CD4-positive, CD25-positive, alpha-beta regulatory T cell (primary cell): ENCODE measurements around the gene MUC5AC. TPM values are rescaled to one million over a fixed set of nuclear protein-coding genes. Genes with fewer than 3 reads are reported as not detected.

Source experiments
- ATAC-seq, 2 donors: fragments of 150-1000 bp; cut with Tn5 transposase; one replicate each; pipeline ENCODE4 v1.10.0; 2021; ENCODE audit warnings: low read depth in 2 of 2, moderate number of reproducible peaks in 2 of 2, moderate library complexity in 1 of 2
- DNase-seq, 3 donors: peaks; one replicate each; pipeline versions ENCODE4 v3.0.0 to v3.0.0-alpha.2; 2012 to 2022; ENCODE audit warnings: mixed read lengths in 1 of 3
- H3K27ac ChIP-seq: one replicate; pipeline ENCODE4 v1.7.0; 2013; ENCODE audit warnings: mild to moderate bottlenecking, low read length; ENCODE audit not compliant: insufficient read depth, poor library complexity, severe bottlenecking
- H3K27me3 ChIP-seq: one replicate; pipeline ENCODE4 v1.7.0; 2013; ENCODE audit warnings: low read length; ENCODE audit not compliant: control insufficient read depth, insufficient read depth
- H3K36me3 ChIP-seq: one replicate; pipeline ENCODE4 v1.7.0; 2013; ENCODE audit warnings: mild to moderate bottlenecking, low read length, moderate library complexity; ENCODE audit not compliant: control insufficient read depth, insufficient read depth
- H3K4me1 ChIP-seq: 2 replicates; pipeline ENCODE4 v1.7.0; 2013; ENCODE audit warnings: mild to moderate bottlenecking, low read length; ENCODE audit not compliant: insufficient read depth, control insufficient read depth, poor library complexity, severe bottlenecking
- H3K4me3 ChIP-seq: one replicate; pipeline ENCODE4 v1.7.0; 2013; ENCODE audit warnings: low read depth, mild to moderate bottlenecking, low read length, moderate library complexity
- H3K9me3 ChIP-seq, 2 experiments: 1 replicate in 1 of 2; 2 replicates in 1 of 2; pipeline ENCODE4 v1.7.0; 2013; ENCODE audit warnings: low read length in 2 of 2, mild to moderate bottlenecking in 1 of 2, moderate library complexity in 1 of 2; ENCODE audit not compliant: control insufficient read depth in 2 of 2
- H3K27ac Mint-ChIP-seq, 3 donors: one replicate each; pipeline ENCODE4 v1.8.0; 2020 to 2022; ENCODE audit warnings: mild to moderate bottlenecking in 3 of 3, mixed read lengths in 3 of 3, moderate library complexity in 2 of 3
- H3K27me3 Mint-ChIP-seq: one replicate; pipeline ENCODE4 v1.8.0; 2022; ENCODE audit warnings: mild to moderate bottlenecking, mixed read lengths
- H3K36me3 Mint-ChIP-seq: one replicate; pipeline ENCODE4 v1.8.0; 2020; ENCODE audit warnings: mixed read lengths
- H3K4me1 Mint-ChIP-seq, 4 donors: one replicate each; pipeline ENCODE4 v1.8.0; 2020 to 2022; ENCODE audit warnings: mixed read lengths in 4 of 4, mild to moderate bottlenecking in 1 of 4
- H3K4me3 Mint-ChIP-seq, 4 donors: one replicate each; pipeline ENCODE4 v1.8.0; 2020 to 2022; ENCODE audit warnings: mild to moderate bottlenecking in 4 of 4, mixed read lengths in 4 of 4, moderate library complexity in 3 of 4
- H3K9me3 Mint-ChIP-seq, 7 donors: one replicate each; pipeline ENCODE4 v1.8.0; 2020 to 2022; ENCODE audit warnings: mixed read lengths in 7 of 7, mild to moderate bottlenecking in 3 of 7, moderate library complexity in 2 of 7
- polyA plus RNA-seq, 4 donors: library from polyadenylated mRNA; unstranded; fragments of 300-500 nt; fragmentation: Illumina TruSeq; gene quantifications; one replicate each; pipeline ENCODE4 v1.2.3, GENCODE V29; 2021
- total RNA-seq: library from RNA; stranded (reverse); gene quantifications from one replicate; pipeline ENCODE4 v1.2.3, GENCODE V29; 2022

The MUC5AC gene
- total and polyA plus RNA-seq, 5 donors from 2014 or later, result not detected

- Mint-ChIP-seq H3K4me1 (no peaks in the 10 kb centered on the region), H3K27ac (no peak overlapping the region), H3K9me3 (no peaks in the 10 kb centered on the region), H3K36me3 (no peaks in the 10 kb centered on the region), H3K4me3 (no peak overlapping the region), H3K27me3 (no peaks in the 10 kb centered on the region)
- Histone ChIP-seq H3K4me1 (no peaks in the 10 kb centered on the region), H3K4me3 (no peak overlapping the region), H3K9me3 (no peaks in the 10 kb centered on the region), H3K36me3 (no peaks in the 10 kb centered on the region), H3K27ac (no peak overlapping the region), H3K27me3 (no peaks in the 10 kb centered on the region)
- DNase-seq (no peak), ATAC-seq (no peak)
These were observed 71.2 kb downstream of the MUC5AC start for GRCh38 chr11:1228921-1229451.

DNA sequence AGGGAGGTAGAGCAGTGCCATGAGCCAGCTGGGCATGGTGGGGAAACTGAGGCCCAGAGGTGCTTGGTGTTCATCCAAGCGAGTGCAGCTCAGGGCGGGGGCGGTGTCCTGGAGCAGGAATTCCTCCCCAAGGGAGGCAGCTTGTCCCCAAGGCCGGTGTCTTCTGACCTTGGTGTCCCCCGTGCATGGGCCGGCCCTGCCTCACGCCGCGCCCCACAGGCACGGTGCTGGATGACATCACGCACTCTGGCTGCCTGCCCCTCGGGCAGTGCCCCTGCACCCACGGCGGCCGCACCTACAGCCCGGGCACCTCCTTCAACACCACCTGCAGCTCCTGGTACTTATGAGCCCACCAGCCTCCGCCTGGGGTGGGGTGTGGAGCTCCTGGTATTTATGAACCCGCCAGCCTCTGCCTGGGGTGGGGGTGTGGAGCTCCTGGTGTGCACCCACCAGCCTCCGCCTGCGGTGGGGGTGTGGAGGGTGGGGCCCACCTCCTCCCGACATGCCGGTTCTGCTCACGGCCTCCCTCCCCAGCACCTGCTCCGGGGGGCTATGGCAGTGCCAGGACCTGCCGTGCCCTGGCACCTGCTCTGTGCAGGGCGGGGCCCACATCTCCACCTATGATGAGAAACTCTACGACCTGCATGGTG lies 71.8 kb downstream of the MUC5AC start:
- Histone ChIP-seq H3K27me3 (no peaks in the 10 kb centered on the region), H3K9me3 (no peaks in the 10 kb centered on the region), H3K4me1 (no peaks in the 10 kb centered on the region), H3K27ac (no peak overlapping the region), H3K4me3 (no peak overlapping the region), H3K36me3 (no peaks in the 10 kb centered on the region)
- DNase-seq, result no peak
- Mint-ChIP-seq H3K27me3 (no peaks in the 10 kb centered on the region), H3K4me1 (no peaks in the 10 kb centered on the region), H3K9me3 (no peaks in the 10 kb centered on the region), H3K36me3 (no peaks in the 10 kb centered on the region), H3K4me3 (no peak overlapping the region), H3K27ac (no peak overlapping the region)
- no peak for ATAC-seq

GRCh38 chr11:1230121-1230455 lies 72.3 kb downstream of the MUC5AC start:
- no peak for ATAC-seq
- H3K27ac Mint-ChIP-seq, result no peak overlapping the region
- no peak overlapping the region for H3K27ac ChIP-seq
- no peak for DNase-seq
- no peaks in the 10 kb centered on the region for H3K4me1 ChIP-seq
- H3K36me3 ChIP-seq, result no peaks in the 10 kb centered on the region
- no peaks in the 10 kb centered on the region for H3K27me3 Mint-ChIP-seq
- no peak overlapping the region for H3K4me3 Mint-ChIP-seq
- no peak overlapping the region for H3K4me3 ChIP-seq
- no peaks in the 10 kb centered on the region for H3K9me3 ChIP-seq
- H3K4me1 Mint-ChIP-seq, result no peaks in the 10 kb centered on the region
- H3K27me3 ChIP-seq, result no peaks in the 10 kb centered on the region
- H3K9me3 Mint-ChIP-seq, result no peaks in the 10 kb centered on the region
- no peaks in the 10 kb centered on the region for H3K36me3 Mint-ChIP-seq

GRCh38 chr11:1230456-1231395 lies 73.0 kb downstream of the MUC5AC start:
- Mint-ChIP-seq H3K27me3 (no peaks in the 10 kb centered on the region), H3K36me3 (no peaks in the 10 kb centered on the region), H3K9me3 (no peaks in the 10 kb centered on the region), H3K4me1 (no peaks in the 10 kb centered on the region), H3K4me3 (no peak overlapping the region), H3K27ac (no peak overlapping the region)
- Histone ChIP-seq H3K4me1 (no peaks in the 10 kb centered on the region), H3K27ac (no peak overlapping the region), H3K4me3 (no peak overlapping the region), H3K9me3 (no peaks in the 10 kb centered on the region), H3K27me3 (no peaks in the 10 kb centered on the region), H3K36me3 (no peaks in the 10 kb centered on the region)
- ATAC-seq (no peak), DNase-seq (no peak)

DNA sequence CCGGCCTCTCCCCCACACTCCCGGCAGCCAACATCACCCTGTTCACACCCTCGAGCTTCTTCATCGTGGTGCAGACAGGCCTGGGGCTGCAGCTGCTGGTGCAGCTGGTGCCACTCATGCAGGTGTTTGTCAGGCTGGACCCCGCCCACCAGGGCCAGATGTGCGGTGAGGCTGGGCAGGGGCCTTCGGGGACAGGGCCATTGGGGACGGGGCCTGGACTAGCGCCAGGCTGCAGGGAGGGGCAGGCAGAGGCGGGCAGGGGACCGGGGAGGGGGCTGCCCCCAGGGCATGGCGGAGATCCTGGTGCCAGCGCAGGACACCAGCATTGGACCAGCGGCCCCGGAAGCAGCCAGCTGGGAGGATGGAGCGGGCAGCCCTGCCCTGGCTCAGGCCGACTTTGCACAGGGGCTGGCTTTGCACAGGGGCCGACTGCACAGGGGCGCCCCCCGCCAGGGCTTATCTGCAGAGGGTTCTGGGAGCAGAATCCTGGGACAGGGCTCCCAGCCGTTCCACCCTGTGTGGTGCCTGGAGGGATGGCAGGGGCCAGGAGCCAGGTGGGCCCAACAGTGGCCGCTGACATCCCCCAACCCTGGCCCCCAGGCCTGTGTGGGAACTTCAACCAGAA lies 73.8 kb downstream of the MUC5AC start:
- H3K9me3 ChIP-seq, result no peaks in the 10 kb centered on the region
- DNase-seq (no peak), ATAC-seq (no peak)
- no peaks in the 10 kb centered on the region for H3K27me3 ChIP-seq
- H3K27me3 Mint-ChIP-seq, result no peaks in the 10 kb centered on the region
- no peaks in the 10 kb centered on the region for H3K4me1 Mint-ChIP-seq
- no peak overlapping the region for H3K27ac ChIP-seq
- no peak overlapping the region for H3K4me3 ChIP-seq
- no peak overlapping the region for H3K4me3 Mint-ChIP-seq
- no peaks in the 10 kb centered on the region for H3K9me3 Mint-ChIP-seq
- H3K36me3 ChIP-seq, result no peaks in the 10 kb centered on the region
- H3K4me1 ChIP-seq, result no peaks in the 10 kb centered on the region
- no peak overlapping the region for H3K27ac Mint-ChIP-seq
- no peaks in the 10 kb centered on the region for H3K36me3 Mint-ChIP-seq

DNA sequence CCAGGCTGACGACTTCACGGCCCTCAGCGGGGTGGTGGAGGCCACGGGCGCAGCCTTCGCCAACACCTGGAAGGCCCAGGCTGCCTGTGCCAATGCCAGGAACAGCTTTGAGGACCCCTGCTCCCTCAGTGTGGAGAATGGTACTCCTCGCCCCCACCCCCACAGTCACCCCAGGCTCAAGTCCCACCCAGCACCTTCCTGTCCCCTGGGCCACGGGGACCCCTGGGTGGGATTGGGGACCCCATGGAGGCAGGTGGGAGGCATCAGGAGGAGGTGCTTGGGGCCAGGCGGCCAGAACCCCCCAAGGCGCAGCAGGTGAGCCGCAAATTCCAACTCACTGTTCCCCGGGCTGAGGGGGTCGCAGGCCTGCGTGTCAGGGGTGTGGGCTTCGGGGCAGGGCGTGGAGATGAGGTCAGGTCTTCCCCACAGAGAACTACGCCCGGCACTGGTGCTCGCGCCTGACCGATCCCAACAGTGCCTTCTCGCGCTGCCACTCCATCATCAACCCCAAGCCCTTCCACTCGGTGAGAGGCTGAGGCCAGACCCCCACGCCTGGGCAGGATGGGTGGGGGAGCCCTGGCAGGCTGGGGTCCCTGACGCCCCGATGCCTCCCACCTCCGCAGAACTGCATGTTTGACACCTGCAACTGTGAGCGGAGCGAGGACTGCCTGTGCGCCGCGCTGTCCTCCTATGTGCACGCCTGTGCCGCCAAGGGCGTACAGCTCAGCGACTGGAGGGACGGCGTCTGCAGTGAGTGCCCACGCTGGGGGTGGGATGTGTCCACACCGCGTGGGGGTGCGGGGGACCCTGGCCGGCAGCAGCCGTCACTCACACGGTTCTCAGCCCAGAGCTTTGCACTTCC lies 74.5 kb downstream of the MUC5AC start:
- DNase-seq (no peak), ATAC-seq (no peak)
- Histone ChIP-seq H3K9me3 (no peaks in the 10 kb centered on the region), H3K4me3 (no peak overlapping the region), H3K27ac (no peak overlapping the region), H3K36me3 (no peaks in the 10 kb centered on the region), H3K4me1 (no peaks in the 10 kb centered on the region), H3K27me3 (no peaks in the 10 kb centered on the region)
- Mint-ChIP-seq H3K36me3 (no peaks in the 10 kb centered on the region), H3K9me3 (no peaks in the 10 kb centered on the region), H3K27me3 (no peaks in the 10 kb centered on the region), H3K4me1 (no peaks in the 10 kb centered on the region), H3K4me3 (no peak overlapping the region), H3K27ac (no peak overlapping the region)

GRCh38 chr11:1232883-1233321 lies 75.1 kb downstream of the MUC5AC start:
- Mint-ChIP-seq H3K27ac (no peak overlapping the region), H3K36me3 (no peaks in the 10 kb centered on the region), H3K27me3 (no peaks in the 10 kb centered on the region), H3K4me3 (no peak overlapping the region), H3K4me1 (no peaks in the 10 kb centered on the region), H3K9me3 (no peaks in the 10 kb centered on the region)
- Histone ChIP-seq H3K9me3 (no peaks in the 10 kb centered on the region), H3K27ac (no peak overlapping the region), H3K27me3 (no peaks in the 10 kb centered on the region), H3K4me1 (no peaks in the 10 kb centered on the region), H3K36me3 (no peaks in the 10 kb centered on the region), H3K4me3 (no peak overlapping the region)
- no peak for ATAC-seq
- DNase-seq, result no peak
